Activated naive CD4-positive, alpha-beta T cell treated with anti-CD3 and anti-CD28 coated beads, Interleukin-2, amount 50 U/mL, for 24 hours (primary cell): Measurements from ENCODE around the gene RAB15.

Source experiments
- H3K27ac Mint-ChIP-seq: one replicate; pipeline ENCODE4 v1.8.0; 2021; ENCODE audit warnings: mild to moderate bottlenecking, mixed read lengths
- H3K27me3 Mint-ChIP-seq: one replicate; pipeline ENCODE4 v1.8.0; 2021; ENCODE audit warnings: mixed read lengths
- H3K36me3 Mint-ChIP-seq: one replicate; pipeline ENCODE4 v1.8.0; 2021; ENCODE audit warnings: mixed read lengths
- H3K4me1 Mint-ChIP-seq: one replicate; pipeline ENCODE4 v1.8.0; 2021; ENCODE audit warnings: mixed read lengths
- H3K4me3 Mint-ChIP-seq: one replicate; pipeline ENCODE4 v1.8.0; 2021; ENCODE audit warnings: mild to moderate bottlenecking, mixed read lengths
- H3K9me3 Mint-ChIP-seq: one replicate; pipeline ENCODE4 v1.8.0; 2021; ENCODE audit warnings: mixed read lengths

RAB15 gene

GRCh38 chr14:64971491-64971942 lies 619 bp downstream of the RAB15 start:
- peaks cover 18% of the 10 kb centered on the region for H3K4me1 Mint-ChIP-seq
- H3K4me3 Mint-ChIP-seq = peak overlapping the region; percentile 63
- H3K27me3 Mint-ChIP-seq = no peaks in the 10 kb centered on the region
- no peaks in the 10 kb centered on the region for H3K36me3 Mint-ChIP-seq
- H3K27ac Mint-ChIP-seq = peak overlapping the region; percentile 41
- no peaks in the 10 kb centered on the region for H3K9me3 Mint-ChIP-seq

GRCh38 chr14:64970776-64971477 lies 1.2 kb downstream of the RAB15 start:
- H3K9me3 Mint-ChIP-seq = no peaks in the 10 kb centered on the region

GRCh38 chr14:64970041-64970440 lies 2.1 kb downstream of the RAB15 start:
- Mint-ChIP-seq H3K36me3 (no peaks in the 10 kb centered on the region), H3K9me3 (no peaks in the 10 kb centered on the region), H3K4me3 (no peak overlapping the region), H3K4me1 (peaks cover 18% of the 10 kb centered on the region), H3K27ac (no peak overlapping the region), H3K27me3 (no peaks in the 10 kb centered on the region)

More at GRCh38 chr14:64970776-64971477, 1.2 kb downstream of the RAB15 start:
- Mint-ChIP-seq H3K4me1 (peaks cover 18% of the 10 kb centered on the region), H3K27ac (peak overlapping the region; percentile 41), H3K4me3 (peak overlapping the region; percentile 62), H3K27me3 (no peaks in the 10 kb centered on the region), H3K36me3 (no peaks in the 10 kb centered on the region)

GRCh38 chr14:64968651-64969050 lies 3.5 kb downstream of the RAB15 start:
- Mint-ChIP-seq H3K27ac (no peak overlapping the region), H3K27me3 (no peaks in the 10 kb centered on the region), H3K4me1 (peaks cover 21% of the 10 kb centered on the region), H3K4me3 (no peak overlapping the region), H3K36me3 (peaks cover 3% of the 10 kb centered on the region), H3K9me3 (no peaks in the 10 kb centered on the region)

DNA sequence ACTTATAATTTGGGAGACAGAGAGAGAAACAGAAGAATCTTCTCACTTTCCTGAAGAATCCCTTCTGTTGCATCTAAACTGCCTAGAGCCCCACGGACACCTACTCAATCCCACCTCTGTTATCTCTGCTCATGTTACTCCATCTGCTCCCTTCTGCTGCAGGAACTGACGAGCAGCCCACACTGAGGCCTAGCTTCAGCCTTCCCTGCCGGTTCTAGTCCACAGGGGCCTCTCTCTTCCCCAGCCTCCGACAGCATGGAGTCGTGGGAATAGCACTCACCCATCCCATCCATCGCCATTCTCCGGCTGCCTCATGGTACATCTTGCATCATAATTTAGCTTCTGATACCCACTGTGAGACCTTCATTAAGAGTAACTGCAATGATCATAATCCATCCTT lies 4.0 kb downstream of the RAB15 start:
- no peak overlapping the region for H3K4me3 Mint-ChIP-seq
- H3K4me1 Mint-ChIP-seq = peaks cover 21% of the 10 kb centered on the region
- no peaks in the 10 kb centered on the region for H3K9me3 Mint-ChIP-seq
- peaks cover 3% of the 10 kb centered on the region for H3K36me3 Mint-ChIP-seq
- no peak overlapping the region for H3K27ac Mint-ChIP-seq
- H3K27me3 Mint-ChIP-seq = no peaks in the 10 kb centered on the region

GRCh38 chr14:64966976-64967375 lies 5.2 kb downstream of the RAB15 start:
- H3K27me3 Mint-ChIP-seq = no peaks in the 10 kb centered on the region
- peaks cover 3% of the 10 kb centered on the region for H3K36me3 Mint-ChIP-seq
- H3K4me1 Mint-ChIP-seq = peaks cover 21% of the 10 kb centered on the region
- no peak overlapping the region for H3K4me3 Mint-ChIP-seq
- no peak overlapping the region for H3K27ac Mint-ChIP-seq
- no peaks in the 10 kb centered on the region for H3K9me3 Mint-ChIP-seq

DNA sequence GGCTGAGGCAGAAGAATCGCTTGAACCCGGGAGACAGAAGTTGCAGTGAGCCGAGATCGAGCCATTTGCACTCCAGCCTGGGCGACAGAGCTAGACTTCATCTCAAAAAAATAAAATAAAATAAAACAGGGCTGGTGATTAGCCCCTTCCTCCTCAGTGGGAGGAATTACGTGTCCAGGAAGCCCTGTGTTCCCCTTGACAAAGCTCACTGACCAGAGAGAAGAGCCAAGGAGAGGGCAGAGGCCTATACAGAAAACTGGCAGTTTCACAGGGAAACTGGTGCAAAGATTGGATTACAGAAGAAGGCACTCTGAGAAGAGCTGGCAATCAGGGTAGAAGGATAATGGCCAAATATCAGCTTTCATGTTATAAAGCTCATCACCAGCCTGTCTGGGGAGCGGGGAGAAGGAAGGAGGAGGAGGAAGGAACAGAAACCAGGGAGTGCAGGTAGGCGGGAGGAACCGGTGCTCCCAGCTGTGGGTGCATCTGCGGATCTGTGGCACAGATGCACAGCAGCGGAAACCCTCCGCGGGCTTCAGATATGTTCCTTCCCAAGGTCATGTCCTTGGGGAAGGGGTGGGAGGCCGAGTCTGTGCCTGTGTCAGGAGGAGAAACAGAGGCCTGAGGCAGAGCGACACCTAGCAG lies 6.7 kb downstream of the RAB15 start:
- H3K36me3 Mint-ChIP-seq = peaks cover 3% of the 10 kb centered on the region
- no peaks in the 10 kb centered on the region for H3K9me3 Mint-ChIP-seq
- H3K27ac Mint-ChIP-seq = no peak overlapping the region
- H3K27me3 Mint-ChIP-seq = no peaks in the 10 kb centered on the region
- H3K4me1 Mint-ChIP-seq = peaks cover 14% of the 10 kb centered on the region
- no peak overlapping the region for H3K4me3 Mint-ChIP-seq

DNA sequence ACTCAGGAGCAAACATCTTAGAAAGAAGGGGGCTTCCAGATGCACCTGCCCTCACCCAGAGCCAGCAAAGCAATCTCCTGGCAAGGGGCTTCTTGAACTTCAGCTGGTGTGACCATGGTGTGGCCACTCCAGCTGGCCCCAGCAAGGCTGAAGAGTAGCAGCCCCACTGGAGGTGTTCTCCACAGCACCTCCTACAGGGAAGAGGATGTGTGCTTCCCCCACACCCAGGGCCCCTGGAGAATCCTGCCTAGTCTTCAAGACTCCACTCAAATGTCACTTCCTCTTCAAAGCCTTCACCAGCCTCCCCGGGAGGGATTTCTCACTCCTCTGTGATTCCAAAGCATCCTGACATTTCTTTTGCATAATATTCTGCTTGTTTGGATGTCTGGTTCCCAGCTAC lies 8.5 kb downstream of the RAB15 start:
- Mint-ChIP-seq H3K4me3 (no peak overlapping the region), H3K36me3 (peaks cover 3% of the 10 kb centered on the region), H3K27me3 (no peaks in the 10 kb centered on the region), H3K27ac (no peak overlapping the region), H3K9me3 (no peaks in the 10 kb centered on the region), H3K4me1 (peaks cover 19% of the 10 kb centered on the region)

DNA sequence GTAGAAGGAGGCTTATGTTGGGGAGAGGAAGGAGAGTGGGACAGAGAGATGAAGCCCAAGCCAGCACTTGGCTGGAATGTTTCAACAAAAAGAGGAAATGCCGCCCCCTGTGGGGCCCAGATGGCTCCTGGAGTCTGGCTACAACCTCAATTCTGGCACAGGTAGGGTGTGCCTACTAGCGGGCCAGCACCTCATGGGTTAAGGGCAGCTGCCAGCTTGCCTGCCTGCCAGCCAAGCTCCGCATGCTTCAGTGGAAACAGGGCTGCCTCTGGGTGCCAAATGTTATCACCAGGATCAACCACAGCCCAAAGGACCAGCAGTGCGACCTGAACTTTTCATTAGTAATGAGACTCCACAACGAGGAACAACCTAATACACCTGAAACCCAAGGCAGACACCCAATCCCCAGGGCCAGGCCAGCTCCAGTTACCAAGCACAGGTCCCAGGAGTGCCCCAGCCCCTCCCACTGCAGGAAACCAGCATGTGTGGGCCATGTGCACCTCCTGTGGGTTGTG lies 11.3 kb downstream of the RAB15 start:
- Mint-ChIP-seq H3K27ac (peak overlapping the region; percentile 84), H3K4me3 (no peak overlapping the region), H3K27me3 (no peaks in the 10 kb centered on the region), H3K9me3 (no peaks in the 10 kb centered on the region), H3K4me1 (peaks cover 10% of the 10 kb centered on the region), H3K36me3 (peaks cover 3% of the 10 kb centered on the region)

- no peaks in the 10 kb centered on the region for H3K27me3 Mint-ChIP-seq
- H3K4me3 Mint-ChIP-seq = no peak overlapping the region
- H3K4me1 Mint-ChIP-seq = peaks cover 7% of the 10 kb centered on the region
- H3K27ac Mint-ChIP-seq = no peak overlapping the region
- H3K36me3 Mint-ChIP-seq = peaks cover under 1% of the 10 kb centered on the region
- no peaks in the 10 kb centered on the region for H3K9me3 Mint-ChIP-seq
These were observed 13.4 kb downstream of the RAB15 start for GRCh38 chr14:64958743-64959142.

DNA sequence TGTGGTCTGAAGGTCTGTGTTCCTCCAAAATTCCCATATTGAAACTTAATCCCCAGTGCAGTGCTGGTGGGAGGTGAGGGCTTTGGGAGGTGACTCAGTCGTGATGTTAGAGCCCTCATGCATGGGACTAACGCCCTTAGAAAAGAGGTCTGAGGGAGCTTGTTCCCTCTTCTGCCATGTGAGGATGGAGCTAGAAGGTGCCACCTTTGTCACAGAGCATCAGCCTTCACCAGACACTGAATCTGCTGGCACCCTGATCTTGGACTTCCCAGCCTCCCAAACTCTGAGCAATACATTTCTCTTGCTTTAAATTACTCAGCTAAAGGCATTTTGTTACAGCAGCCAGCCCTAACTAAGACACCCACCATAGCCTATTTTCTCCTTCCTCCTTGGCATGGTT lies 13.9 kb downstream of the RAB15 start:
- no peak overlapping the region for H3K27ac Mint-ChIP-seq
- H3K4me1 Mint-ChIP-seq = peaks cover 8% of the 10 kb centered on the region
- no peaks in the 10 kb centered on the region for H3K9me3 Mint-ChIP-seq
- H3K36me3 Mint-ChIP-seq = no peaks in the 10 kb centered on the region
- H3K4me3 Mint-ChIP-seq = no peak overlapping the region
- no peaks in the 10 kb centered on the region for H3K27me3 Mint-ChIP-seq

DNA sequence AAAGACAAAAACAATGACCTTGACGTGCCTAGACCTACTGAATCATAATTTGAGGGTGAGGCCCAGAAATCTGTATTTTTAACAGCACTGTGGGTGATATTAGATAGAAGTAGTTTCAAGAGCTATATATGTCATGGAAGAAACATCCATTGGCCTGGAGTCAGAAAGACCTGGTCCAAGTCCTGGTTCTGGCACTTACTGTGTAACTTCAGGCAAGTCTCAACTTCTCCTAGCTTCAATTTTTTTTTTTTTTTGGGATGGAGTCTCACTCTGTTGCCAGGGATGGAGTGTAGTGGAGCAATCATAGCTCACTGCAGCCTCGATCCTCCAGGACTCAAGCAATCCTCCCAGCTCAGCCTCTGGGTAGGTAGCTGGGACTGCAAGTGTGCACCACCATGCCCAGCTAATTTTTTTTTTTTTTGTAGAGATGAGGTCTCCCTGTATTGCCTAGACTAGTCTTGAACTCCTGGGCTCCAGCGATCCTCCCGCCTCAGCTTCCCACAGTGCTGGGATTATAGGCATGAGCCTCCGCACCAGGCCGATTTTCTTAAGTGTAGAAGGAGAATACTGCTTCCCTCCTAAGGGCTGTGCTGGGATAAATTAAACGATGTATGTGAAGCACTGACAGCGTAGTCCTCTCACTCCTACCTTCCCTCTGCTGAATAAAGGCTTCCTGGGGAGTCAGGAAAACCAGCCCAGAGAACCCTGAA lies 15.3 kb downstream of the RAB15 start:
- Mint-ChIP-seq H3K36me3 (no peaks in the 10 kb centered on the region), H3K9me3 (no peaks in the 10 kb centered on the region), H3K4me1 (peaks cover 19% of the 10 kb centered on the region), H3K27ac (no peak overlapping the region), H3K27me3 (no peaks in the 10 kb centered on the region), H3K4me3 (no peak overlapping the region)

- no peak overlapping the region for H3K4me3 Mint-ChIP-seq
- H3K4me1 Mint-ChIP-seq = peaks cover 16% of the 10 kb centered on the region
- H3K36me3 Mint-ChIP-seq = no peaks in the 10 kb centered on the region
- H3K27ac Mint-ChIP-seq = no peak overlapping the region
- H3K27me3 Mint-ChIP-seq = no peaks in the 10 kb centered on the region
- no peaks in the 10 kb centered on the region for H3K9me3 Mint-ChIP-seq
These were observed 16.8 kb downstream of the RAB15 start for GRCh38 chr14:64955297-64955696.

- Mint-ChIP-seq H3K27ac (no peak overlapping the region), H3K4me3 (no peak overlapping the region), H3K4me1 (peaks cover 13% of the 10 kb centered on the region), H3K27me3 (no peaks in the 10 kb centered on the region), H3K36me3 (no peaks in the 10 kb centered on the region), H3K9me3 (no peaks in the 10 kb centered on the region)
These were observed 17.5 kb downstream of the RAB15 start for GRCh38 chr14:64954491-64955240.

- Mint-ChIP-seq H3K27me3 (no peaks in the 10 kb centered on the region), H3K36me3 (no peaks in the 10 kb centered on the region), H3K27ac (peak overlapping the region; percentile 43), H3K4me3 (no peak overlapping the region), H3K9me3 (no peaks in the 10 kb centered on the region), H3K4me1 (peaks cover 13% of the 10 kb centered on the region)
These were observed 18.5 kb downstream of the RAB15 start for GRCh38 chr14:64953661-64954060.
